Thyroid gland (tissue), 4 donors: ENCODE results near the gene MLANA. TPM values are rescaled to one million over a fixed set of nuclear protein-coding genes. Genes with fewer than 3 reads are reported as not detected.

Experiments used
- DNase-seq, 2 donors: peaks; one replicate each; pipeline ENCODE4 v3.0.0-alpha.2; 2019
- H3K27ac ChIP-seq, 3 donors: fragments of 200-600 bp; sonication (generic); 1 replicate in 2 of 3; 2 replicates in 1 of 3; pipeline ENCODE4 v1.5.1; 2016 to 2019; ENCODE audit warnings: mild to moderate bottlenecking in 1 of 3, moderate library complexity in 1 of 3
- H3K27me3 ChIP-seq: fragments of 200-600 bp; sonication (generic); one replicate; pipeline ENCODE4 v1.5.1; 2019
- H3K36me3 ChIP-seq, 2 donors: fragments of 200-600 bp; sonication (generic); one replicate each; pipeline ENCODE4 v1.5.1; 2016 to 2019
- H3K4me1 ChIP-seq, 2 donors: fragments of 200-600 bp; sonication (generic); one replicate each; pipeline ENCODE4 v1.5.1; 2017 to 2019
- H3K4me3 ChIP-seq, 3 donors: fragments of 200-600 bp; sonication (generic); replicated peaks in 1 of 3; 1 replicate in 2 of 3; 2 replicates in 1 of 3; pipeline ENCODE4 v1.5.1; 2016; ENCODE audit warnings: mild to moderate bottlenecking in 1 of 3
- H3K9me3 ChIP-seq: fragments of 200-600 bp; sonication (generic); one replicate; pipeline ENCODE4 v1.5.1; 2017
- CTCF ChIP-seq, 6 experiments: fragments of 200-600 bp in 3 of 6; fragments of 450-650 bp in 3 of 6; sonication (generic) in 3 of 6; IDR thresholded peaks; one replicate each; pipeline ENCODE4 v1.5.1; 2016 to 2019; ENCODE audit warnings: antibody characterized with exemption in 6 of 6, mild to moderate bottlenecking in 2 of 6, inconsistent platforms in 1 of 6, moderate library complexity in 1 of 6
- POLR2A ChIP-seq, 2 donors: fragments of 450-650 bp; IDR thresholded peaks; one replicate each; pipeline ENCODE4 v1.6.1; 2017; ENCODE audit warnings: antibody characterized with exemption in 2 of 2, mild to moderate bottlenecking in 2 of 2, moderate library complexity in 1 of 2
- WGBS, 2 donors: methylation state at CpG; one replicate each; pipeline ENCODE4 v1.1.5; 2017; 5-methylcytosine and 5-hydroxymethylcytosine counted together
- intact Hi-C: fragments of 100-400 bp; cut with DNase I; formaldehyde crosslinking; loops from one replicate; pipeline ENCODE4 v1.15.1; 2023
- total RNA-seq, 4 donors: library from RNA; depleted of rRNA; stranded (reverse); fragments of >200 nt; gene quantifications; one replicate each; pipeline ENCODE4 v1.2.3, GENCODE V29; 2016

MLANA gene
- total RNA-seq, 4 donors from 2014 or later = not detected

- 96 to 97% methylated on average over 1 of the region's 1 CpG for WGBS, 2 donors
- Histone ChIP-seq H3K4me3 (no peak overlapping the region), H3K36me3 (no peaks in the 10 kb centered on the region), H3K9me3 (no peaks in the 10 kb centered on the region), H3K27ac (no peak overlapping the region), H3K27me3 (no peaks in the 10 kb centered on the region), H3K4me1 (peaks cover 14 to 23% of the 10 kb centered on the region in 2 donors)
- TF ChIP-seq CTCF (IDR thresholded peaks at IDR 0.05) (no peak), POLR2A (IDR thresholded peaks at IDR 0.05) (no peak)
- intact Hi-C loops = no loop called here
- DNase-seq = no peak
Observed at GRCh38 chr9:5950261-5950660, 59.6 kb downstream of the MLANA start.

- Histone ChIP-seq H3K4me3 (no peak overlapping the region), H3K27ac (no peak overlapping the region), H3K36me3 (no peaks in the 10 kb centered on the region), H3K4me1 (peaks cover 14 to 23% of the 10 kb centered on the region in 2 donors), H3K27me3 (no peaks in the 10 kb centered on the region), H3K9me3 (no peaks in the 10 kb centered on the region)
- TF ChIP-seq CTCF (IDR thresholded peaks at IDR 0.05) (no peak), POLR2A (IDR thresholded peaks at IDR 0.05) (no peak)
- intact Hi-C loops = no loop called here
- DNase-seq = no peak
- WGBS, 2 donors = 92 to 93% methylated on average over 4 of the region's 4 CpGs
Observed at GRCh38 chr9:5951686-5952211, 61.1 kb downstream of the MLANA start.

- 84% methylated on average over 9 of the region's 9 CpGs for WGBS, 2 donors
- Histone ChIP-seq H3K9me3 (no peaks in the 10 kb centered on the region), H3K27me3 (no peaks in the 10 kb centered on the region), H3K4me3 (no peak overlapping the region), H3K4me1 (peaks cover 0 to 11% of the 10 kb centered on the region in 2 donors), H3K27ac (no peak overlapping the region), H3K36me3 (no peaks in the 10 kb centered on the region)
- DNase-seq = no peak
- TF ChIP-seq CTCF (IDR thresholded peaks at IDR 0.05) (no peak), POLR2A (IDR thresholded peaks at IDR 0.05) (no peak)
- intact Hi-C loops = no loop called here
Observed at GRCh38 chr9:5953743-5954707, 63.3 kb downstream of the MLANA start.

GRCh38 chr9:5957166-5957565 lies 66.5 kb downstream of the MLANA start:
- intact Hi-C loops = no loop called here
- H3K9me3 ChIP-seq = no peaks in the 10 kb centered on the region
- no peak for DNase-seq
- no peak overlapping the region for H3K27ac ChIP-seq
- TF ChIP-seq CTCF (IDR thresholded peaks at IDR 0.05) (no peak), POLR2A (IDR thresholded peaks at IDR 0.05) (no peak)
- no peaks in the 10 kb centered on the region for H3K27me3 ChIP-seq
- H3K36me3 ChIP-seq = no peaks in the 10 kb centered on the region
- no peak overlapping the region for H3K4me3 ChIP-seq
- H3K4me1 ChIP-seq = no peaks in the 10 kb centered on the region
- WGBS, 2 donors = 98 to 100% methylated on average over 1 of the region's 1 CpG

GRCh38 chr9:5958273-5958672 lies 67.6 kb downstream of the MLANA start:
- H3K4me3 ChIP-seq = no peak overlapping the region
- no peak for DNase-seq
- H3K27me3 ChIP-seq = no peaks in the 10 kb centered on the region
- no peaks in the 10 kb centered on the region for H3K4me1 ChIP-seq
- TF ChIP-seq CTCF (IDR thresholded peaks at IDR 0.05) (no peak), POLR2A (IDR thresholded peaks at IDR 0.05) (no peak)
- 93 to 94% methylated on average over 6 of the region's 6 CpGs for whole genome bisulfite sequencing, 2 donors
- intact Hi-C loops = no loop called here
- H3K36me3 ChIP-seq = no peaks in the 10 kb centered on the region
- no peaks in the 10 kb centered on the region for H3K9me3 ChIP-seq
- no peak overlapping the region for H3K27ac ChIP-seq
